ENCODE data around the gene SMIM20.

DNA sequence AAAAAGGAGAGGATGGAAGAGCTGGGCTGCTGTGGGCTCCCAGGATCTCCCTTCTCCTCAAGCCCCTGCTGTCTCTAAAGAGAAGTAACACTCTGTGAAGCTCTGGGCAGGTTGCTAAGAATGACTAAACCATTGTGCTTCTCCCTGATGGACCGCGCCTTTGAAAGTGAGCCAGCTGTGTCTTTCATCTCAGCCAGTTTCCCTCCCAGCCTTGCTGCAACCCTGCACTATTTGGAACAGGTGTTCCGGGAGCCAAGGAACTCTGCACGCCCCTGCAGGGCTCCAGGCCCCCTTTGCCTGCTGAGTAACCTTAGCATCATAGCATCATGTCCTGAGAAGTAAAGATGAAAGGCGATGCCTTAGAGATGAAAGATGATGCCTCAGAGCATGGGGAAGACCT, 39.7 kb downstream of the SMIM20 start:
- TF ChIP-seq, protein P1, sequence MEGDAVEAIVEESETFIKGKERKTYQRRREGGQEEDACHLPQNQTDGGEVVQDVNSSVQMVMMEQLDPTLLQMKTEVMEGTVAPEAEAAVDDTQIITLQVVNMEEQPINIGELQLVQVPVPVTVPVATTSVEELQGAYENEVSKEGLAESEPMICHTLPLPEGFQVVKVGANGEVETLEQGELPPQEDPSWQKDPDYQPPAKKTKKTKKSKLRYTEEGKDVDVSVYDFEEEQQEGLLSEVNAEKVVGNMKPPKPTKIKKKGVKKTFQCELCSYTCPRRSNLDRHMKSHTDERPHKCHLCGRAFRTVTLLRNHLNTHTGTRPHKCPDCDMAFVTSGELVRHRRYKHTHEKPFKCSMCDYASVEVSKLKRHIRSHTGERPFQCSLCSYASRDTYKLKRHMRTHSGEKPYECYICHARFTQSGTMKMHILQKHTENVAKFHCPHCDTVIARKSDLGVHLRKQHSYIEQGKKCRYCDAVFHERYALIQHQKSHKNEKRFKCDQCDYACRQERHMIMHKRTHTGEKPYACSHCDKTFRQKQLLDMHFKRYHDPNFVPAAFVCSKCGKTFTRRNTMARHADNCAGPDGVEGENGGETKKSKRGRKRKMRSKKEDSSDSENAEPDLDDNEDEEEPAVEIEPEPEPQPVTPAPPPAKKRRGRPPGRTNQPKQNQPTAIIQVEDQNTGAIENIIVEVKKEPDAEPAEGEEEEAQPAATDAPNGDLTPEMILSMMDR (conservative IDR thresholded peaks at IDR 0.05 in 1 of 2, IDR thresholded peaks at IDR 0.05 in 1 of 2; ENCODE audit: extremely low read depth in 1 of 2, insufficient read depth in 1 of 2, low read depth in 1 of 2, low read length in 2 of 2) = peak in 1 of 2 donors; percentile 15
- no peak for TF ChIP-seq EZH2 (IDR thresholded peaks at IDR 0.05; ENCODE audit: borderline replicate concordance, low read length)
